Glutamatergic neuron (in vitro differentiated cells): ENCODE measurements around the gene CISD1. TPM values are rescaled to one million over a fixed set of nuclear protein-coding genes. Genes with fewer than 3 reads are reported as not detected.

Experiments
- DNase-seq: peaks from one replicate; pipeline ENCODE4 v3.0.0; 2022
- H3K27ac Mint-ChIP-seq: one replicate; pipeline ENCODE4 v1.8.0; 2020; ENCODE audit warnings: mild to moderate bottlenecking, mixed read lengths, inconsistent platforms; ENCODE audit not compliant: unreplicated experiment
- H3K27me3 Mint-ChIP-seq: one replicate; pipeline ENCODE4 v1.8.0; 2020; ENCODE audit warnings: mild to moderate bottlenecking, moderate library complexity, mixed read lengths, inconsistent platforms; ENCODE audit not compliant: unreplicated experiment
- H3K36me3 Mint-ChIP-seq: one replicate; pipeline ENCODE4 v1.8.0; 2020; ENCODE audit warnings: mild to moderate bottlenecking, mixed read lengths, inconsistent platforms; ENCODE audit not compliant: unreplicated experiment
- H3K4me1 Mint-ChIP-seq: one replicate; pipeline ENCODE4 v1.8.0; 2020; ENCODE audit warnings: mild to moderate bottlenecking, low read depth, mixed read lengths, inconsistent platforms; ENCODE audit not compliant: unreplicated experiment
- H3K4me3 Mint-ChIP-seq: one replicate; pipeline ENCODE4 v1.8.0; 2020; ENCODE audit warnings: mild to moderate bottlenecking, mixed read lengths, inconsistent platforms; ENCODE audit not compliant: unreplicated experiment
- H3K9me3 Mint-ChIP-seq: one replicate; pipeline ENCODE4 v1.8.0; 2020; ENCODE audit warnings: mild to moderate bottlenecking, moderate library complexity, mixed read lengths, inconsistent platforms; ENCODE audit not compliant: unreplicated experiment
- total RNA-seq: library from RNA; stranded (reverse); fragmentation: NEBNext Ultra II Directional; extraction: Animal tissue kit (Norgen Biotek cat#: 25700); gene quantifications from one replicate; pipeline ENCODE4 v1.2.1, GENCODE V29; 2021; ENCODE audit not compliant: unreplicated experiment
- TF ChIP-seq, protein P1 (sequence below): fragments of 200-600 bp; sonication (generic); IDR thresholded peaks from one replicate; pipeline ENCODE4 v1.5.0; 2021; ENCODE audit not compliant: partially characterized antibody, unreplicated experiment

The CISD1 gene
- total RNA-seq, 1 donor from 2014 or later: 29.3 TPM

DNA sequence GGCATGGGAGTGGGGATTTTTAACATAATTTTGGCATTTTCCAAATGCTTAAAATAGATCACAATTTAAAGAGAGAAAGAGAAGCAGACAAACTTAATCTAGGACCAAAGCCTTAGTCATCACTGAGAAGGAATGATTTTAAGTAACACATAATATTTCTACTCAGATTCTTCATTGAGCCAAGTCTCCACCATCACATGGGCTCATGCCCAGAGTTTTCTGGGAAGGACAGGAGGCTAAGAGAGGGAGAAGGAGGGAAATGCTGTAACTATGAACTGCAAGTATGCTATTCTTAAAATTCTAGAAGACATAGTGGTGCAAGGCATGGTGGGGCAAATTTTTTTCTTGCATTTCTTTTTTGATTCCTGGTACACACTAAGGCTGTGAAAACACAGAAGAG, 42.1 kb downstream of the CISD1 start:
- no peak overlapping the region for H3K27ac Mint-ChIP-seq
- TF ChIP-seq, protein P1, sequence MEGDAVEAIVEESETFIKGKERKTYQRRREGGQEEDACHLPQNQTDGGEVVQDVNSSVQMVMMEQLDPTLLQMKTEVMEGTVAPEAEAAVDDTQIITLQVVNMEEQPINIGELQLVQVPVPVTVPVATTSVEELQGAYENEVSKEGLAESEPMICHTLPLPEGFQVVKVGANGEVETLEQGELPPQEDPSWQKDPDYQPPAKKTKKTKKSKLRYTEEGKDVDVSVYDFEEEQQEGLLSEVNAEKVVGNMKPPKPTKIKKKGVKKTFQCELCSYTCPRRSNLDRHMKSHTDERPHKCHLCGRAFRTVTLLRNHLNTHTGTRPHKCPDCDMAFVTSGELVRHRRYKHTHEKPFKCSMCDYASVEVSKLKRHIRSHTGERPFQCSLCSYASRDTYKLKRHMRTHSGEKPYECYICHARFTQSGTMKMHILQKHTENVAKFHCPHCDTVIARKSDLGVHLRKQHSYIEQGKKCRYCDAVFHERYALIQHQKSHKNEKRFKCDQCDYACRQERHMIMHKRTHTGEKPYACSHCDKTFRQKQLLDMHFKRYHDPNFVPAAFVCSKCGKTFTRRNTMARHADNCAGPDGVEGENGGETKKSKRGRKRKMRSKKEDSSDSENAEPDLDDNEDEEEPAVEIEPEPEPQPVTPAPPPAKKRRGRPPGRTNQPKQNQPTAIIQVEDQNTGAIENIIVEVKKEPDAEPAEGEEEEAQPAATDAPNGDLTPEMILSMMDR: no peak
- no peak overlapping the region for H3K4me3 Mint-ChIP-seq

DNA sequence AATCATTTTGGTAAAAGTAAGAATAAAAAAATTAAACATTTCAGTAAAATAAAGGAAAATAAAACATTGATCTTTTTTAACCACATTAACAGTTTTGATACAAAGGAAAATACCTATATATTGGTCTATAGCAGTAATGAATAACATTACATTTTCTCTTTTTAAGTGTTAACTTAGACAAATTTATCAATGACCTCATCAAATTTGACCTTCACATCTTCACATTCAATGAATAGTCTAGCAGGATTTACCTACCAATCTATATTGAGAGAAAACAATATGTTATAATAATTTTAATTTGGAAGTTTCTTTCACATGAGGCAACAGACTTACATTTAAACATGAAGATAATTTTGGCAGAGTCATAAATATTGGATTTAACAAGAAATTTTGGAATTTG, 47.9 kb downstream of the CISD1 start:
- H3K36me3 Mint-ChIP-seq: no peaks in the 10 kb centered on the region
- no peak for DNase-seq
- no peak overlapping the region for H3K4me3 Mint-ChIP-seq
- TF ChIP-seq, protein P1: no peak
- H3K9me3 Mint-ChIP-seq: no peaks in the 10 kb centered on the region
- H3K27me3 Mint-ChIP-seq: no peaks in the 10 kb centered on the region
- no peak overlapping the region for H3K27ac Mint-ChIP-seq
- no peaks in the 10 kb centered on the region for H3K4me1 Mint-ChIP-seq

More for the DNA sequence above, 42.1 kb downstream of the CISD1 start:
- no peak for DNase-seq
- no peaks in the 10 kb centered on the region for H3K4me1 Mint-ChIP-seq
- H3K27me3 Mint-ChIP-seq: no peaks in the 10 kb centered on the region
- no peaks in the 10 kb centered on the region for H3K36me3 Mint-ChIP-seq
- no peaks in the 10 kb centered on the region for H3K9me3 Mint-ChIP-seq

DNA sequence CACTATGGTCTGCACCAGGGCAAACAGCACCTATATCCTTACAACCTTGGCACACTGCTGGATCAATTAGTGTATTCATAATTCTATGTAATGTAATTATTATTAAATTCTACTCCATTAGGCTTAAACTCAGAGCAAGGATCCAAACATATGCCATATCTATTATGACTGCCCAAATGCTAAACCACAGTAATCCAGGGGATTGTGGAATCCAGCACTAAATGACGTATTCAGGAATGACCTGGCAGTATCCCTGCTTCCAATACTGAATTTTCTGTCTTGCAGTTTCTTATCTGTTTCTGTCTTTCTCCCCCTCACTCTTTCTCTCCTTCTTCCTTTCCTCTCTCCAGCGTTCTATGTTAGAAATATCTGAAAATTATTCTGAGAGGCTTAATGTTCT, 49.4 kb downstream of the CISD1 start:
- Mint-ChIP-seq H3K4me1 (no peaks in the 10 kb centered on the region), H3K4me3 (no peak overlapping the region), H3K9me3 (no peaks in the 10 kb centered on the region), H3K36me3 (no peaks in the 10 kb centered on the region), H3K27me3 (no peaks in the 10 kb centered on the region), H3K27ac (no peak overlapping the region)
- DNase-seq: no peak
- TF ChIP-seq, protein P1: no peak

DNA sequence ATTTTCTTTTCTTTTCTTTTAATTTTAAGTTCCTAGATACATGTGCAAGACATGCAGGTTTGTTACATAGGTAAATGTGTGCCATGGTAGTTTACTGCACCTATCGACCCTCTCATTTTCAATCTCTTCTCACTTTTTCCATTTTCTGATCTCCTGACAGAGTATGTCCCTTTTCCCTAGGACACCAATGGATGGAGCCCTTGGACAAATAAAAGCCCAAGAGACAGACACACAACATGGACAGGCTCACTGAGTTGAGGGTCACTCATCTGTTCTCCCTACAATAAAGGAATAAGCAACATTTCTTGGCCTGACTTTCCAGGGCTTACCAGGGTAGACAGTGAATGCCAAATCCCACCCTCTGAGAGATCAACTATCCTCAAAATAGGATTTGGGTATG, 50.6 kb downstream of the CISD1 start:
- no peaks in the 10 kb centered on the region for H3K4me1 Mint-ChIP-seq
- no peak overlapping the region for H3K4me3 Mint-ChIP-seq
- H3K27me3 Mint-ChIP-seq: no peaks in the 10 kb centered on the region
- H3K27ac Mint-ChIP-seq: no peak overlapping the region
- DNase-seq: no peak
- H3K36me3 Mint-ChIP-seq: no peaks in the 10 kb centered on the region
- TF ChIP-seq, protein P1: no peak
- no peaks in the 10 kb centered on the region for H3K9me3 Mint-ChIP-seq

DNA sequence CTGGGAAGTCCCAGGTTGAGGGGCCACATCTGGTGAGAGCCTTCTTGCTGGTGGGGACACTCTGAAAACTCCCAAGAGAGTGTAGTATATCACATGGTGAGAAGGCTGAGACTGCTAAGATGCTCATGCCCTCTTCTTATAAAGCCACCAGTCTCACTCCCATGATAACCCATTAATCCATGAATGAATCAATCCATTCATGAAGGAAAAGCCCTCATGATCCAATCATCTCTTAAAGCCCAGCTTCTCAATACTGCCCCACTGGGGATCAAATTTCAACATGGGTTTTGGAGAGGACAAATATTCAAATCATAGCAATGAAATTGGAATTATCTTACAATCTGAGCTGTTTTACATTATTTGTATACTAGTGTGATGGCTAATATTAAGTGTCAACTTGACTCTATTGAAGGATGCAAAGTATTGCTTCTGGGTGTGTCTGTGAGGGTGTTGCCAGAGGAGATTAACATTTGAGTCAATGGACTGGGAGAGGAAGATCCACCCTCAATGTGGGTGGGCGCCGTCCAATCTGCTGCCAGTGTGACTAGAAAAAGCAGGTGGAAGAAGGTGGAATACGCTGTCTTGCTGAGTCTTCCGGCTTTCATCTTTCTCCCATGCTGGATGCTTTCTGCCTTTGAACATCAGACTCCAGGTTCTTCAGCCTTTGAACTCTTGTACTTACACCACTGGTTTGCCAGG, 51.5 kb downstream of the CISD1 start:
- Mint-ChIP-seq H3K27ac (no peak overlapping the region), H3K4me1 (no peaks in the 10 kb centered on the region), H3K27me3 (no peaks in the 10 kb centered on the region), H3K9me3 (no peaks in the 10 kb centered on the region), H3K36me3 (no peaks in the 10 kb centered on the region), H3K4me3 (no peak overlapping the region)
- TF ChIP-seq, protein P1: no peak
- no peak for DNase-seq
